Gastrocnemius medialis (tissue), 4 donors: ENCODE results near the gene TARP.

ENCODE experiments used
- POLR2A ChIP-seq, 2 donors: fragments of 450-650 bp; IDR thresholded peaks; one replicate each; pipeline ENCODE4 v1.6.1; 2017; ENCODE audit warnings: antibody characterized with exemption in 2 of 2, mild to moderate bottlenecking in 2 of 2, moderate library complexity in 2 of 2
- TF ChIP-seq, protein P1 (sequence below), 5 experiments: fragments of 450-650 bp in 3 of 5; fragments of 200-600 bp in 2 of 5; sonication (generic) in 2 of 5; IDR thresholded peaks in 4 of 5; conservative IDR thresholded peaks in 1 of 5; 1 replicate in 4 of 5; 2 replicates in 1 of 5; pipeline ENCODE4 v1.5.1; 2016 to 2019; ENCODE audit warnings: antibody characterized with exemption in 5 of 5, mild to moderate bottlenecking in 3 of 5, moderate library complexity in 3 of 5

DNA sequence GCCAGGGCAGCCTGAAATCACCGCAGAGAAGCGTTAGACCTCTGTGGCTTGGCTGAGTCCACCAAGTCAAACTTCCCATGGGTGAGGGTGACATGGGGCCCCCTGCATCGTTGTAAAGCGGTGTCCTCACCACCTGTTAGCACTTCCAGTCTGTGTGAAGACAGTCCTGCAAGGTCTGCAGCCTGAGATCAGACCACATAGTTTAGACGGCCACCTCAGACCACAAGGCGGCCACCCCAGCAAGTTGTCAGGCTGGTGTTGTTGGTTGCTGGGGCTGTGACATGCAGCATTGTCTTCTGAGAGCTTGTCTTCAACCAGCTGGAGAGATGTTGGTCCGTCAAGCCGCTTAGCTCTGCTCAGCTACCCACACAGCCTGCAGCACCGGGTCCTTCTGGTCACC lies 44.1 kb upstream of the TARP start:
- TF ChIP-seq, protein P1, sequence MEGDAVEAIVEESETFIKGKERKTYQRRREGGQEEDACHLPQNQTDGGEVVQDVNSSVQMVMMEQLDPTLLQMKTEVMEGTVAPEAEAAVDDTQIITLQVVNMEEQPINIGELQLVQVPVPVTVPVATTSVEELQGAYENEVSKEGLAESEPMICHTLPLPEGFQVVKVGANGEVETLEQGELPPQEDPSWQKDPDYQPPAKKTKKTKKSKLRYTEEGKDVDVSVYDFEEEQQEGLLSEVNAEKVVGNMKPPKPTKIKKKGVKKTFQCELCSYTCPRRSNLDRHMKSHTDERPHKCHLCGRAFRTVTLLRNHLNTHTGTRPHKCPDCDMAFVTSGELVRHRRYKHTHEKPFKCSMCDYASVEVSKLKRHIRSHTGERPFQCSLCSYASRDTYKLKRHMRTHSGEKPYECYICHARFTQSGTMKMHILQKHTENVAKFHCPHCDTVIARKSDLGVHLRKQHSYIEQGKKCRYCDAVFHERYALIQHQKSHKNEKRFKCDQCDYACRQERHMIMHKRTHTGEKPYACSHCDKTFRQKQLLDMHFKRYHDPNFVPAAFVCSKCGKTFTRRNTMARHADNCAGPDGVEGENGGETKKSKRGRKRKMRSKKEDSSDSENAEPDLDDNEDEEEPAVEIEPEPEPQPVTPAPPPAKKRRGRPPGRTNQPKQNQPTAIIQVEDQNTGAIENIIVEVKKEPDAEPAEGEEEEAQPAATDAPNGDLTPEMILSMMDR (IDR thresholded peaks at IDR 0.05 in 4 of 5, conservative IDR thresholded peaks at IDR 0.05 in 1 of 5): no peak
- no peak for TF ChIP-seq POLR2A (IDR thresholded peaks at IDR 0.05)
